GM19025 (cell line): ENCODE measurements around the gene CFAP46.

Source experiments
- ATAC-seq: cut with Tn5 transposase; IDR thresholded peaks from one replicate; pipeline ENCODE4 v1.9.1; 2021; ENCODE audit warnings: mild to moderate bottlenecking, low read depth, moderate library complexity; ENCODE audit not compliant: unreplicated experiment

Gene CFAP46

DNA sequence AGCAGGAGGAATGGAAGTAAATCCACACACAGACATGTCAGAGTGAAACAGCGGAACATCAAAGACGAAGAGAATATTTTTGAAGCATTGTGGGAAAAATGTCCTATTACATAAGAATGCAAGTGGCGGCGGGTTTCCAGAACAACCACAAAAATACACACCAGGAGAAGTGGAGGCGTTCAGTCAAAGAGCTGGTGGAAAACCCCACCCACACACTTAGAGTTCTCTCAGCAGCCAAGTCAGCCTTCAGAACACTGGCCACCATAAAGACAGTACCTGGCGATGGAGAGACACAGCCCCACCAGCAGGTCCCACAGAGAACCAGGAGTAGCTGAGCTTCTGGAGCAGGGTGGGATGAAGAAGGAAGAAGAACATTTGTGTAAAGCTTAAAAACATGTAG lies 180.1 kb downstream of the CFAP46 start:
- no peak for ATAC-seq

DNA sequence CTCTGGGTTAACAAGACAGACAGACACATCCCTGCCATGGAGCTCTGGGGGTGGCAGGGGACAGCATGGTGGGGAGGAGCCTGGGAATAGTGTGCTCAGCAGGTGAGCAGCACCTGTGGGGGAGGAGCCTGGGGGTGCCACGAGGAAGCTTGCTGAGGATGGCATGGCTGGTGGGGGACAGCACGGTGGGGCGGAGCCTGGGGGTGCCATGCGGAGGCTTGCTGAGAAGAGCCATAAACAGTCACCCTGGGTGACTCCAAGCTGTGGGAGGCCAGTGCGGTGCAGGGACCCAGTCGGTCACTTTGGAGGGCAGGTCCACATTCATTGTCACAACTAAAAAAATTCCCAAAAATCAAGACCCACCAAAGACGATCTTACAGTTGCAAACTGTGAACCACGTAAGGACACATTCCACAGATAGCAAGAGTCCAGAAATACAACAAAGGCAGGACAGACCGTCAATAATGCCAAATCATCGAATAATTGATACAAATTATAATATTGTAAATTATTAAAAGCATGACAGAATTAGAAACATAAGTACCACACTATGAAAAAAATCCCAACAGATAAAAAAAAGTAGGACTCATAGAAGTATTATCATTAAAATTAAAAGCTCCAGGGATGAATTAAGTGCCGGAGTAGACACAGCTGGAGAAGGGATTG lies 180.8 kb downstream of the CFAP46 start:
- ATAC-seq, result no peak

DNA sequence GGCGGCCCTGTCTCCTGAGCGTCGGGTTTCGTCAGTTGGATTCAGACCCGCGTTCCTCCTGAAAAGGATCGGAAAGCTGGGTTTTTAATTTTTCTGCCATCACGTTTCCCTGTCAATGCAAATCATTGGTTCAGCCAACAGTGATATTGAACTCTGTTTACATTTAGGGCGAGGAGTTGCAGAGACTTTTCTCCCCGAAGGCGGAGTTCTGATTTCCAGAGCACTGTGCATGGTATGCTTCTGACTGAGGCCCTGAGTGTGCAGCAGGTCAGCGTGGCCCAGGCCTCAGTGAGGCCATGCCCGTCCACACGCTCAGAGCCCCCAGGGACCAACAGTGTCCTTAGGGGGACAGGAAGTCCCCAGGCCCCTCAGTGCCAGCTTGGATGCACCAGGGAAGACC lies 183.5 kb downstream of the CFAP46 start:
- no peak for ATAC-seq
